GM15510 (cell line): ENCODE data around the gene SCAPER.

Experiments
- POLR2A ChIP-seq: IDR thresholded peaks from 3 replicates; pipeline ENCODE4 v1.6.1; 2011; ENCODE audit warnings: borderline replicate concordance; ENCODE audit not compliant: insufficient read length; ENCODE audit errors: extremely low read depth

SCAPER gene

DNA sequence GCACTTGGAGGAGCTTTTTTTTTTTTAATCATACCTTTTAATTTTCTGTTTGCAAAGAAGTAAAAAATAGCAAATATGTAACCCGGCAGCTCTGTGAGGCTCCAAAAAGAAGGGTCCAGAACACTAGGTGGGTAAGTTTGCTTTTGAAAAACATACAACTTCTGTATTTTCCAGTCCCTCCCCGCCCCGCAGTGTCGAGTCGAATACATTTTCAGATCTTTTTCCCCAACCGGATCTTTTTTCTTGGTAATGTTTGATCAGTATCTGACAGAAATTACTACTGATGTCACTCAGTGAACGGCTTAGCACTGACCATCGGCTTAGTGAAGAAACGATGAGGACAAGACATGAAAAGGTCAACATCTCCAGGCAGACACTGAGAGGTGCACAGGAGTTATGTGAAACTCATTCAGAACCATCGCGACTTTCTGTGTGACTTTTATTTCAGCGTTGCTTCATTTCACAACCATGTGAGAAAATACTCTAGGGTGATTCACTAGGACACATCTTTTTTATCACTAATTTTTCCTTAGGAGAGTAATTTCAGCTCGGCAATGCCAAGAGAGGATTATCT is 557.6 kb downstream of the SCAPER start:
- TF ChIP-seq POLR2A = no peak

DNA sequence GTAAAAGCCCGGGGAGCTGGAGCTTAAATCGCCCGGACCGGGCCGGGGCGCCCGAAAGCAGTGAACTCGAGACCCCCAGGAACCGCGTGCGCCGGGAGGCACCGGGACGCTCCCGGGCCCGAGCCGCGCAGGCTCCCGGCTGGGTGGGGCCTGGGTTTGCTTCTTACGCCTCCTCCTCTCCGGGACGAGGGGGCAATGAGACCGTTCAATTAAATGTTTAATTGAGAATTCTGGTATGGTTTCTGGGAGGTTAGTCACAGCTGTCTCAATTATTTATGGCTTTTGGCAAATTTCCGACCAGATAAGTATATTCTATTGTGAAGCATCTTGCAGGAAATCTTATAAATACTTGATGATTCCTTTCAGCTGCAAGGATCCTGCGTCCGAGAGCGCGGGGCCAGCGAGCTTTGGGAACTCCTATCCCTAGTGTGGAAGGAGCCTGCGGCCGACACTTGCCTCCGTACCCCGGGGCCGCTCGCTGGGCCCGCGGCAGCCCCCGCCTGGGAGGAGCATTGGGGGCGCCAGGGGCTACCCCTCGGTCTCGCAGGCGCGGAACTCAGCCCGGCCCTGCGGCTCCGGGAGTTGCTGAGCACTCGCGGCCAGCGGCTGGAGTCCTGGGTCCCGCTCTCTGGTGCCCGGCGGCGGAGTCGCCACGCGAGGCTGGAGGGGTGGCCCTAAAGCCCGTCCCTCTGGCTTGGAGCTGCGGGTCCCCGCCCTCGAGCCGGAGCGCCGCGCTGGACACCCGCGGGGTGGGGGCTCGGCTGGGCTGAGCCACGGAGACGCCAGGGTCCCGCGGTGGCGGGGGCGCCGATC is 558.3 kb downstream of the SCAPER start:
- no peak for TF ChIP-seq POLR2A

DNA sequence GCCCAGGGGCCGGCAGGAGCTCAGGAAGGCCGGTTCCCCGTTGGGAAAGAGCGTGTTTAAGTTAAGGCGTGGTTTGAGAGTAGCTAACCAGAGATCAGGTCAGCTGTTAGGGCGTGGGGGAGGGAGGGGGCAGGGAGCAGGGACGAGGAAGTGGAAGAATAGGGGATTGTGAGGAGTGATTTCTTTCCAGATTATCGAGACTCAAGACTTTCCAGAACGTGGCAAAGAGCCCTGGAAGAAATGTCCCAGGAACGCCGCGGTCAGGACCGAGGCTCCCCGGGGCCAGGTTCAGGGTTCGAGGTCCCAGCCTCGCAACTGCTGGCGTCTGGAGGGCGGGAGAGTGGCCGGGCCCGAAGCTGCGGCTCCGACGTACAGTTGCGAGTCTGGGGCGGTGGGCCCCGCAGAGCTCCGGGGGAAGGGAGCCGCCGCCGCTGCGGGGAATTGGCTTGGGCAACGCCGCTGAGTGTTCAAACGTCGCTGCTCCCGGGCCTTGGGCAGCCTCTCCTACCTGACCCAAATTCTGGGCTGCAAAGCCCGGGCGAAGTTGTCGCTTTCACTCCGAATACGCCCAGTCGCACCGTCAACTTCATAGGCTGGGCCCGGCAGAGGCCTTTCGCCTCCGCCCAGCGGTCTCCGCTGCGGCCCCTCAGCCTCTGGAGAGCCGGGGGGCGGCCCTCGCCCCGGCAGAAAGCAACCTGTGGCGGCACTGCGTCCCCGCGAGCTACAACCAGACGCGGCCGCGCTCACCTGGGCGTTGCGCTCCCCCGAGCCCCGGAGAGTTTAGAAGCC is 559.1 kb downstream of the SCAPER start:
- TF ChIP-seq POLR2A = no peak

DNA sequence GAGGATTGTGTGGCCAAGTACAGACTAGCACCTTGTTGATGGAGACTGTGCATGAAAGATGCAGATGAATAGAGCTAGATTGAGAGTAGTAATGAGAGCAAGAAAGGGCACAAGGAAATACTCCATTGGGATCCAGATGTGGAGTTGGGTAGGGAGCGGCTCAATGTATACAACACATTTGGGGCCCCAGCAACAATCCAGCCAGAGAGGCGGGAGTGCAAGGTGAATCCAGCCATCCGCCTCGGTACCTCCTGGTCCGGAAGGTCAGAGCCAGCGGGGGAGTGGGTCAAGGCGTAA is 559.6 kb downstream of the SCAPER start:
- TF ChIP-seq POLR2A = no peak

DNA sequence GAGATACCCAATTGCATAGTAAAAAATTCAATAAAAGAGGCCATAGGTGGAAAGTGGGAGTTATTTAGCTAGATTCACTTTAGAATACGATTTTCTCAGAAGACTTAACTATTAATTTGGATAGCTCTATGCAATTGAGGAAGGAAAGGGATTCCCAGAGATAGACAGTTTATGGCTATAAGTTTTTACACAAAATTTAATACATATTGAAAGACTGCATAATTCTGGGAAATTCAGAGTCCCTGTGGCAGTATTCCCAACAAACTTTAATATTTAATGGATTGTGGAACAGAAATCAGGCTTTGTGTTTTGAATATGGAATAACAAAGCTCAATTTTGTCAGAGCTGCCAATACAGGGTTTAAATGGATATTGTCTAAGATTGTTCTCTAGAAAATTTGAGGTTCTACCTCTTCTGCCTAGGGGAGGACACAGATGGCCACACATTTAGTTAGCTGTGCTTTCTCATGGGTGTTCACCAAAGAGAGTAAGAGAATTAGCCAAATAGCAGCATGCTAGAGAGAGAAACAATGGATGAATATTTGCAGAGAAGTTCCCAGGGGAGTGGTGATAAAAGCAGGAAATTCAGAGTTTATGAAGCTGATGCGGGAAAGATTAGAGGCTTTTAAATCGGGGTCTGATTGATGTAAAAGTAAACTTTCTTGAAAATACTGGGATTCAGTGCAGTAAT is 560.1 kb downstream of the SCAPER start:
- no peak for TF ChIP-seq POLR2A

DNA sequence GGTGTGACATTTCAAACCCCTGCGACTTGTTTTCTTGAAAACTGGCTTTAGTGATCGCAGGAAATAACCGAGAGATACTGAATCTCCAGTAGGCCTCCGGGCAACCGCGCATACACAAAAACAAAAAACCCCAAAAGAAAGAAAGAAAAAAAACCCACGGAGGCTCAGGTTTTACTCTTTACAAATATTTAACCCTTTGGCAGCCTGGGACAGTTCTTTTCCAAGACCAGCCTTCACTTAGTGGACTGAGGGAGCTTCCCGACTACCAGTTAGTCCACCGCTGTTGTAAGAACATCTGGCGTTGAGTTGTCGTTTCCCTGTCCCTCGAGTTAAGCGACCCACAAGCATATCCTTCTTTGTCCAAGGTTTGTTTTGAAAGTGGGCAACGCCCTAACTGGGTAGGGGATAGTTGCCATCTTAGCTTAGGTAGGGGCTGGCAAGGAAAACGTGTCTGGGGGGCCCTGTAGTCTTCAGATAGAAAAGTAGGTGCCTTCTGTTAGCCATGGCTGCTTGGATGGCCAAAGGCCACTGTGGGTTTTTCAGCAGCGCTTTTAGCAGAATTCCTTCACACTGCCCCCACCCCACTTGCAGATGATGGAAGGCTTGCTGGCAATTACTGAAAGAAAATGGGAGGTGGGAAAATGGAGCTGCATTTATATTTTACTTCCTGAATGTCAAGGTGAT is 561.7 kb downstream of the SCAPER start:
- TF ChIP-seq POLR2A = no peak

DNA sequence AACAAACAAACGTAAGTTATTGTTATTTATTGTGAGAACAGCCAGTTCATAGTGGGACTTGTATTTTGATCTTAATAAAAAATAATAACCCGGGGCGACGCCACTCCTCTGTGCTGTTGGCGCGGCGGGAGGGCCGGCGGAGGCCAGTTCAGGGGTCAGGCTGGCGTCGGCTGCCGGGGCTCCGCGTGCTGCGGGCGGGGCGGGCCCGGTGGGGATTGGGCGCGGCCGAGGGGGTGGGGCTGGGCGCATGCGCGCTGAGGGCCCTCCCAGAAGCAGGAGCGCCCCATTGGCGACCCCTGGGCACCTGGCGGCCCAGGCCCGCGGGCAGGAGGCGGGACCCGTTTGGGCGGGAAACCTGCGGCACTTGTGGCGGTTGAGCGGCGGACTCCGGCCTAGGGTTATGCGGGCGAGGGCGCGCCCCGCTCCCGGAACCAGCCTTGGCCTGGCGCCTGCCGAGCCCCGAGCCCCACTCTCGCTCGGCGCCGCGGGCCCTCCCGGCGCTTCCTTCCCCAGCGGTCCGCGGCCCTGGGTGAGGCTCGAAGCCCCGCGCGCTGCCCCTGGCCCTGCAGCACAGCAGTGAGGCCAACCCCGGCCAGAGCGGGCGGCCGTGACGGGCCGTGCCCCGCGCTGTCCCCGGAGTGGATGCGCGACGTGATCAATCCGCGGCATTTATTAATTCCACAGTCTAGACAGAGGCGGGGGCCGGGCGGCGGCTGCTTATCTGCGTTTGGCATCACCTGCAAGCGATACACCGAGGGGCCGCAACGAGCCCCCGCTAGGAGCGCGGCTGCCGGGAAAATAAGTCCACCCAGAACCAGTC is 562.5 kb downstream of the SCAPER start:
- TF ChIP-seq POLR2A = no peak

DNA sequence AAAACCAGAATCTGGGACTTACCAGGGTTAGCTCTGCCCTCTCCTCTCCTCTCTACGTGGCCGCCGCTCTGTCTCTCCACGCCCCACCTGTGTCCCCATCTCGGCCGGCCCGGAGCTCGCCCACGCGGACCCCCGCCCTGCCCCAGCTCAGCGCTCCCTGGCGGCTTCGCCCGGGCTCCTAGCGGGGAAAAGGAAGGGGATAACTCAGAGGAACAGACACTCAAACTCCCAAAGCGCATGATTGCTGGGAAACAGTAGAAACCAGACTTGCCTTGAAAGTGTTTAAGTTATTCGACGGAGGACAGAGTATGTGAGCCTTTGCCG is 563.1 kb downstream of the SCAPER start:
- TF ChIP-seq POLR2A = no peak

DNA sequence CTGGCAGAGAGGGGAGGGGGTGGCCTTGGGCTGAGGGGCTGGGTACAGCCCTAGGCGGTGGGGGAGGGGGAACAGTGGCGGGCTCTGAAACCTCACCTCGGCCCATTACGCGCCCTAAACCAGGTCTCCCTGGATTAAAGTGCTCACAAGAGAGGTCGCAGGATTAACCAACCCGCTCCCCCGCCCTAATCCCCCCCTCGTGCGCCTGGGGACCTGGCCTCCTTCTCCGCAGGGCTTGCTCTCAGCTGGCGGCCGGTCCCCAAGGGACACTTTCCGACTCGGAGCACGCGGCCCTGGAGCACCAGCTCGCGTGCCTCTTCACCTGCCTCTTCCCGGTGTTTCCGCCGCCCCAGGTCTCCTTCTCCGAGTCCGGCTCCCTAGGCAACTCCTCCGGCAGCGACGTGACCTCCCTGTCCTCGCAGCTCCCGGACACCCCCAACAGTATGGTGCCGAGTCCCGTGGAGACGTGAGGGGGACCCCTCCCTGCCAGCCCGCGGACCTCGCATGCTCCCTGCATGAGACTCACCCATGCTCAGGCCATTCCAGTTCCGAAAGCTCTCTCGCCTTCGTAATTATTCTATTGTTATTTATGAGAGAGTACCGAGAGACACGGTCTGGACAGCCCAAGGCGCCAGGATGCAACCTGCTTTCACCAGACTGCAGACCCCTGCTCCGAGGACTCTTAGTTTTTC is 563.6 kb downstream of the SCAPER start:
- TF ChIP-seq POLR2A = no peak

DNA sequence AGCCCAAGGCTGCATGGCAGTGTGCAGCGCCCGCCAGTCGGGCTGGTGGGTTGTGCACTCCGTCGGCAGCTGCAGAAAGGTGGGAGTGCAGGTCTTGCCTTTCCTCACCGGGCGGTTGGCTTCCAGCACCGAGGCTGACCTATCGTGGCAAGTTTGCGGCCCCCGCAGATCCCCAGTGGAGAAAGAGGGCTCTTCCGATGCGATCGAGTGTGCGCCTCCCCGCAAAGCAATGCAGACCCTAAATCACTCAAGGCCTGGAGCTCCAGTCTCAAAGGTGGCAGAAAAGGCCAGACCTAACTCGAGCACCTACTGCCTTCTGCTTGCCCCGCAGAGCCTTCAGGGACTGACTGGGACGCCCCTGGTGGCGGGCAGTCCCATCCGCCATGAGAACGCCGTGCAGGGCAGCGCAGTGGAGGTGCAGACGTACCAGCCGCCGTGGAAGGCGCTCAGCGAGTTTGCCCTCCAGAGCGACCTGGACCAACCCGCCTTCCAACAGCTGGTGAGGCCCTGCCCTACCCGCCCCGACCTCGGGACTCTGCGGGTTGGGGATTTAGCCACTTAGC is 564.3 kb downstream of the SCAPER start:
- no peak for TF ChIP-seq POLR2A

DNA sequence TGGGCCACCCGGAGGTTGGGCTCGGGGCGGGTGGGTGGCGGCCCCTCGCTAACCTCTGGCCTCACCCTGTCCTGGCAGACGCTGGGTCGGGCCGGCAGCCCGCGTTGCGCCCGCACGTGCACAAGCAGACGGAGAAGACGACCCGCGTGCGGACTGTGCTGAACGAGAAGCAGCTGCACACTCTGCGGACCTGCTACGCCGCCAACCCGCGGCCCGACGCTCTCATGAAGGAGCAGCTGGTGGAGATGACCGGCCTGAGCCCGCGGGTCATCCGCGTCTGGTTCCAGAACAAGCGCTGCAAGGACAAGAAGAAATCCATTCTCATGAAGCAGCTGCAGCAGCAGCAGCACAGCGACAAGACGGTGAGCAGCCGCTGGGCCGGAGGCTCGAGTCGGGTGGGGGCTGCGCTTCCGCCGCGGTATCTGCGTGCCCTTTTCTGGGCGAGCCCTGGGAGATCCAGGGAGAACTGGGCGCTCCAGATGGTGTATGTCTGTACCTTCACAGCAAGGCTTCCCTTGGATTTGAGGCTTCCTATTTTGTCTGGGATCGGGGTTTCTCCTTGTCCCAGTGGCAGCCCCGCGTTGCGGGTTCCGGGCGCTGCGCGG is 564.8 kb downstream of the SCAPER start:
- no peak for TF ChIP-seq POLR2A

DNA sequence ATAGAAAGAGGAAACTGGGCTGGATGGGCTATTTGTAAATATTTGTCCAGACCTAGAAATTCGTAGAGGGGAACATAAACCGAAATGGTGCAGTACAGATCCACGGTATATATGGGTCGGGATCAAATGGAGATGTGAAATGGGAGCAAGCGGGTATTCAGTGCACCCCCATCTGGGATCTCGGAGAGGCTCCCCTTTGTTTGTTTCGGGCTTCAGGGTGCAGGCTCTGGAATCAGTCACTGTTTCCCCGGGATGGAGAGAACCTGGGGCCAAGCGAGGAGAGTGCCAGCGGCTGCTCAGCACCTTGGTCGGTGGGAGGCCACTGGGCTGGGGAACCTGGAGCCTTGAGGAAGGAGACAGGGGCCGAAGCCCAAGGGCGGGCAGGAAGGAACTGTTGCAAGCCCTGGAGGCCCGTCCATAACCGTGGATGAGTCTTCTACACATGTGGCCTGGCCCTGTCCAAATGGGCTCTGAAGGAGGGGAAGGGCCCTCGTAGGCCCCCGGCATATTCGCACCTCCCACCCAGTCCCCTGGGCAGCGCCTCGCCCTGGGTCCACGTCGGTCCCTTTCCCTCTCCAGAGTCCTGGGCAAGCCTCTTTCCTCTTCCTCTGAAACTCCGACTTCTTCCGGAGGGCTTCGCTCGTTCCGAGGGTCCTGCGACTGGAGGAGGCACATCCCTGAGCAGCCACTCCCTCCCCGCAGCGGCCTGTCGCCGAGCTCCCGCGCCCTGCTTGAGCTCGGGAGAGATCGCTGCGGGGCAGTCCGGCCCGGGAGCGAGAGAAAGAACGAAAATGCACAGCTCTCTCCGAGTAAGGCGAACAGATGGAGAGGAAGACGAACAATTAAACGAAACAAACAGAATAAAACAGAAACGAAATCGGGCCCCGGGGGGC is 565.6 kb downstream of the SCAPER start:
- TF ChIP-seq POLR2A = no peak

DNA sequence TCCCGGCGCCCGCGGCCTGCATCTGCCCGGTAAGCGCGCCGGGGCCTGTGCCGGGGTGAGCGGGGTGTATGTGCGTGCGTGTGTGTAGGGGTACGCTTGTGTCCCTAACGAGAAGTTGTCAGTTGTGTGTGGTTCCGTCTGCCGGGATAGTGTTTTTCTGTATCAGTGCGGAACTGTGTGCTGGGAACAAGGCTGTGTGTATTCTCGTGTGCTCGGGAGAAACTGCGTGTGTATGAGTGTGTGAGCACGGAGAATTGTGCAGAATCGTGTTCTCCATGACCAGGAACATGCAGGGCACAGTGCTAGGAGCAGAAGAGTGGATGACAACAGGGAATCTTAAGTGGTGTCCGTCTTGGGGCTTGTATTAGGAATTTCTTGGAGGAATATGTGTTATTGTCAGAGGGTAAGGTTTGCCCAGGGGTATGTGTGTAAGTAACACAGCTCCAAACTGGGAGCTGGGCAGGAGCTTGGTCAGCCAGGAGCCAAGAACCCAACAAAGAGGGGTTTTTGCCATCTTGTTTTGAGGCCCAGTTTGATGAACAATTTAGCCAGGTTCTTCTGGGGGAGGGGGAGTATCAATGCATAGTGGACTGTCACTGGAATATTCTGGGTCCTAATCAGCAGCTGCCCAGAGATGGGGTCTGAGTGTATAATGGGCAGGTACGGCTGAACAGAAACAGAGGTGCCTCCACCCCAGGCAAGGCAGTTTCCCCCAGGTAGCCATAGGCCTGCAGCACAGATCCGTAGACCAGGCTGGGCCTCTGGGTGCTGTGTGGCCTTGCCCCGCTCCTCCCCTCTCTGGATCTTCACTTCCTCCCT is 566.4 kb downstream of the SCAPER start:
- TF ChIP-seq POLR2A = no peak
